Measurements from ENCODE around the gene NIN. TPM values are rescaled to one million over a fixed set of nuclear protein-coding genes. Genes with fewer than 3 reads are reported as not detected.

The NIN gene
- total and polyA plus RNA-seq, 10 donors = 11.8 to 139 (median 94.4) TPM

DNA sequence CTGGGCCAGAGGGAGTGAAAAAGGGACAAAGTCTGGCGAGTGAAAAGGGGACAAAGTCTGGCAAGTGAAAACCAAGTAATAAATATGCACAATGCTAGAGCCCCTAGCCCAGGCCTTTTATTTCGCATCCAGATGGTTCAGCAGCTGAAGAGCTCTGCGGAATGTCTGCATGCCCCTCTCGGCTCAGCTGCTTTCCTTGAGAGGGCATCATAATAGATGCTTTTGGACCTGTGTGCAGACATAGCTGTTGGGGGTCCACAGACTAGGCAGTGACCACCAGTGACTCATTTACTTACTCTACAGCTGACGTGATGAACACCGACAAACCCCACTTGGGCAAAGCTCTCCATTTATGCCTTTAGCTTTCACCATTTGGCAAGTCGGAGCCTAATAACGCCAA lies 4.3 kb downstream of the NIN start:
- peaks cover 0 to 10% (median 3%) of the 10 kb centered on the region in 6 donors for H3K36me3 ChIP-seq
- H3K27ac ChIP-seq = no peak overlapping the region
- DNase-seq = no peak
- H3K27me3 ChIP-seq (replicated peaks in 1 of 7) = no peaks in the 10 kb centered on the region
- TF ChIP-seq, protein P1, sequence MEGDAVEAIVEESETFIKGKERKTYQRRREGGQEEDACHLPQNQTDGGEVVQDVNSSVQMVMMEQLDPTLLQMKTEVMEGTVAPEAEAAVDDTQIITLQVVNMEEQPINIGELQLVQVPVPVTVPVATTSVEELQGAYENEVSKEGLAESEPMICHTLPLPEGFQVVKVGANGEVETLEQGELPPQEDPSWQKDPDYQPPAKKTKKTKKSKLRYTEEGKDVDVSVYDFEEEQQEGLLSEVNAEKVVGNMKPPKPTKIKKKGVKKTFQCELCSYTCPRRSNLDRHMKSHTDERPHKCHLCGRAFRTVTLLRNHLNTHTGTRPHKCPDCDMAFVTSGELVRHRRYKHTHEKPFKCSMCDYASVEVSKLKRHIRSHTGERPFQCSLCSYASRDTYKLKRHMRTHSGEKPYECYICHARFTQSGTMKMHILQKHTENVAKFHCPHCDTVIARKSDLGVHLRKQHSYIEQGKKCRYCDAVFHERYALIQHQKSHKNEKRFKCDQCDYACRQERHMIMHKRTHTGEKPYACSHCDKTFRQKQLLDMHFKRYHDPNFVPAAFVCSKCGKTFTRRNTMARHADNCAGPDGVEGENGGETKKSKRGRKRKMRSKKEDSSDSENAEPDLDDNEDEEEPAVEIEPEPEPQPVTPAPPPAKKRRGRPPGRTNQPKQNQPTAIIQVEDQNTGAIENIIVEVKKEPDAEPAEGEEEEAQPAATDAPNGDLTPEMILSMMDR (IDR thresholded peaks at IDR 0.05 in 8 of 11, conservative IDR thresholded peaks at IDR 0.05 in 3 of 11) = no peak
- no peak for TF ChIP-seq POLR2AphosphoS5 (IDR thresholded peaks at IDR 0.05)
- no peaks in the 10 kb centered on the region for H3K9me3 ChIP-seq
- no peak overlapping the region for H3K4me3 ChIP-seq
- H3K4me1 ChIP-seq = peaks cover 25 to 88% (median 76%) of the 10 kb centered on the region in 6 donors
- intact Hi-C loops (cut with DNase I; ENCODE audit: low total_unique reads) = no loop called here
- WGBS, 5 donors = 83 to 93% (median 88%) methylated on average over 8 of the region's 8 CpGs

DNA sequence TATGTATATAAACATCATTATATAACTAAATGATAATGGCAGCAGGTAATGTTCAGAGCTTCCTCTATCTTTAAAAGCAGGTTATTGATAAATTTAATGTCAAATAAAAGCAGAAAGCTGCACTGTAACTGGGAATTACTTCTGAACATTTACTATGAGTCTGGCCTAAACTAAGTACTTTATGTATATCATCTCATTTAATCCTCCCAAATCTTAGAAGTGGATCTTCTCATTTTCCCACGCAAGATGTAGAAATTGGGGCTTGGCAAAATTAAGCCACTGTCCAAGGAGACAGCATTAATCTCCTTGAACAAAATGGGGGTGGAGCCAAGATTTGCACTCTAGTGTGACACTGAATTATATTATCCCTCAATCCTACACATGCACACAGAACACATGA lies 5.7 kb downstream of the NIN start:
- peak overlapping the region in 3 of 8 donors; percentile 87 to 93 (median 88) for H3K27ac ChIP-seq
- WGBS, 5 donors = 94 to 100% (median 97%) methylated on average over 1 of the region's 1 CpG
- H3K4me3 ChIP-seq = no peak overlapping the region
- no peak for DNase-seq
- H3K27me3 ChIP-seq (replicated peaks in 1 of 7) = no peaks in the 10 kb centered on the region
- no peaks in the 10 kb centered on the region for H3K9me3 ChIP-seq
- TF ChIP-seq POLR2AphosphoS5 (IDR thresholded peaks at IDR 0.05) = no peak
- TF ChIP-seq, protein P1 (IDR thresholded peaks at IDR 0.05 in 8 of 11, conservative IDR thresholded peaks at IDR 0.05 in 3 of 11) = no peak
- no peak for TF ChIP-seq POLR2A (IDR thresholded peaks at IDR 0.05)
- peaks cover 33 to 98% (median 87%) of the 10 kb centered on the region in 6 donors for H3K4me1 ChIP-seq
- peaks cover 0 to 14% (median 3%) of the 10 kb centered on the region in 6 donors for H3K36me3 ChIP-seq
- intact Hi-C loops (cut with DNase I; ENCODE audit: low total_unique reads) = no loop called here

DNA sequence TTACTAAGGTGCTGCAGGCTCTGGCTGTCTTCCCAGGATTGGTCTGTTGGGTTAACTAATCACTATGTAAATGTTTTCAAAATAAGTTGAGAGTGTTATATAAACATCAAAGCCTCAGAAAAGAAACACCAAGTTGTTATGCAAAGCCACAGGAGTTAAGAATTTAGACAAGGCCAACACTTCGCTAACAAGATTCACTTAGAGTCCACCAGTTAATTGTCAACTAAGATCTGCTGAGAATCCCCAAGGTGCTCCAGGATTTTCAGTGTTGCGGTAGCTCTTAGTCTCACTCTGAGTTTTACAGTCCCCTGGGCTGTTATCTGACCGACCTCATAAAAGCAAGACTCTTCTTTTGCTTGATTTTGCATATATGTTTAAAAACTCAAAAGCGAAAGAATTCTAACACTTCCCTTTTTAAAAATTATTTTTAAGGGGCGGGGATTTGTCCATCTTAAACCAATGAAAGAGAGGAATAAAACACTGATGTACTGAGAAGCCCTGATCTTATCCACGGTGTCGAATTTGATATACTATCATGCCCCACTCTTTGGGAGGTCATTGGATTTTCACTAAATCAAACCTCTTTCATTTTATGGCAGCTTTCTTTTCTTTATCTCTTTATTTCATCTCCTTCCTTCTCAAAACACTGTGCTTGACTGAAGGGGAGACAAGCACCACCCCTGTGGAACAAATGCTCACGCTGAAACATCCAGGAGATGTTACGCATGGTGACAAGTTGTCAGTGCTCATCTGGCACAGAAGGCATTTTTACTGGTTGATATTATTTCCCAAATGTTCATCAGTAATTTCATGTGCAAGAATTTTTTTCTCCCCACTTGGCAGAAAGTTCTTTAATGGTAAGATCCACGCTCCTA lies 7.0 kb downstream of the NIN start:
- Histone ChIP-seq H3K36me3 (peaks cover 0 to 23% (median 3%) of the 10 kb centered on the region in 6 donors), H3K27ac (peak overlapping the region; percentile 68 to 93 (median 86)), H3K27me3 (replicated peaks in 1 of 7) (no peaks in the 10 kb centered on the region), H3K4me3 (peak overlapping the region in 2 of 8 donors; percentile 7 to 53), H3K4me1 (peaks cover 28 to 100% (median 88%) of the 10 kb centered on the region in 6 donors), H3K9me3 (no peaks in the 10 kb centered on the region)
- WGBS, 5 donors = 39 to 46% (median 45%) methylated on average over 10 of the region's 10 CpGs
- intact Hi-C loops (cut with DNase I; ENCODE audit: low total_unique reads) = no loop called here
- TF ChIP-seq POLR2A (IDR thresholded peaks at IDR 0.05) = peak in 1 of 3 donors; percentile 54
- TF ChIP-seq, protein P1 (IDR thresholded peaks at IDR 0.05 in 8 of 11, conservative IDR thresholded peaks at IDR 0.05 in 3 of 11) = no peak
- peak in 1 of 3 donors; percentile 36 for TF ChIP-seq POLR2AphosphoS5 (IDR thresholded peaks at IDR 0.05)
- no peak for DNase-seq
